Medulla oblongata (tissue), 1 donor: ENCODE measurements around the gene CYP46A1.

Experiments
- DNase-seq: peaks from one replicate; pipeline ENCODE4 v3.0.0-alpha.2; 2015; ENCODE audit errors: extremely low spot score

CYP46A1 gene

DNA sequence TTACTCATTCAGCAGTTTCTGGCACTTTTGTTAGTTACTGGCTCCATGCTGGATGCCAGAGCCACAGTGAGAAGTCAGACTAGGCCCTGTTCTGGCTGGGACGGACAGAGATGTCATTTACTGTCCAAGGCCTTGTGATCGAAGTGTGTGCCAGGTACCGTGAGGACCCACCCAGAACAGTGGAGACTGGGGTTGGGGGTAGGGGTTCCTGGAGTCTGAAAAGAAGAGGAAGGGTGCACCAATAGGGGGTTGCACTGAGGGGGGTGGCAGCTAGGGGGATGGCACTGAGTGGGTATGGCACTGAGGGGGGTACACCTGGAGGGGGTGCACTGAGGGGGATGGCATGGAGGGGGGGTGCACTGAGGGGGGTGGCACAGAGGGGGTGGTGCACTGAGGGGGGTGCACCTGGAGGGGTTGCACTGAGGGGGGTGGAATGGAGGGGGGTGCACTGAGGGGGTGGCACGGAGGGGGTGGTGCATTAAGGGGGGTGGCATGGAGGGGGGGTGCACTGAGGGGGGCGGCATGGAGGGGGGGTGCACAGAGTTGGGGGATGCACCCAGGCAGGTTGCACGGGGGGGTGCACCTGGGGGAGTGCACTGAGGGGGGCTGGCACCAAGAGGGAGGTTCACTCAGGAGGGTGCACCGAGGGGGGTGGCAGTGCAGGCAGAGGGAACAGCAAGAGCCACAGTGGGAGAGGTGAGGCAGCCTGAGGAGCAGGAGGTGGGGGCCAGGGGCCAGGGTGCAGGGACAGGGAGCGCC, 10.6 kb upstream of the CYP46A1 start:
- no peak for DNase-seq

DNA sequence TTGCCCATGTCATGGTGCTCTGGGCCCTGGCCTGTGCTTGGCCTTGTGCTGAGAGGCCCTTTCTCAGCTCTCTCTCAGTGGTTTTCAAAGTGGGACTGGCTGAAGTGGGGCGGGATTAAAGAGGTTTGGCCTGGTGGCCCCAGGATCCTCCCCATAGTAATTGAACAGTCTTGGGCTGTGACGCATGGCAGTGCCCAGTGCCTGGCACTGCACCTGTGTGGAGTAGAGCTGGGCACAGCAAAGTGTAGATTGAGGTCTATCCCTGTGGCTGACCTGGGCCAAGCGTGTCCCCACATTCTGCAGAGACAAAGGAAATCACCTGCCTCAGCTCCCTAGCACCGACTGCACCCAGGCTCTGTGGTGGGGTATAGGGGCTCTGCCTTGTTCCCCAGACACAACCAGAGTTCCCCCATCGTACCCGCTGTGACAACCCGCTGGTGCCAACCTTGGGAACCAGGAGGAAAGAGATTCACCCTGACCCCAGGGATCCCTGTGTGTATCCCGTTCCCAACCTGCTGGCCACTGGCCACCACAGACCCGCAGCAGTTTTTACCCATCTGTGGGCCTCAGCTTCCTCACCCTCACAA, 9.9 kb upstream of the CYP46A1 start:
- DNase-seq: no peak

DNA sequence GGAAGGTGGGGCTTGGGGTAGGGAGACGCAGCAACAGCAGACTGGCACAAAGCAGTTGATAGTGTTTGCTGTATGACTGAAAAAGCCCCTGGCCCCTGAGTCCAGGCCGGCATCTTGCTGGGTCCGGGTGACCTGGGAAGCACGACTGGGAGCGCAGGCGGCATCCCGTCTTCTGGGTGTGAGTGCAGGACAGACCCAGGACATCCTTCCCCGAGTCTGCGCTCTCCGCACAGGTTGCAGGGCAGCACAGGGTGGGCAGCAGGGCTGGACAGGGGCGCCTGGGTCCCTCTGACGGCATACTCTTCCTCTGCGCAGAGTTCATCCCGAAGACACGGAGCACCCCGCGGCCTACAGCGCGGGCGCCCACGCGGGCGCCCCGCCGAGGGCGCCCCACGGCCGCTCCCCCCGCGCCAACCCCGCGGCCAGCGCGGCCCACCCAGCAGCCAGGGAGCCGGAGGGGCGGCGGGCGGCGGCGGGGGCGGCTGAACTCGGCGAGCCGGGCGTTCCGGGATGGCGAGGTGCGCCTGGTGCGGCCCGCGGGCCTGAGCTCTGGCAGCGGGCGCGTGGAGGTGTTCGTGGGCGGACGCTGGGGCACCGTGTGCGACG, 9.2 kb upstream of the CYP46A1 start:
- no peak for DNase-seq

DNA sequence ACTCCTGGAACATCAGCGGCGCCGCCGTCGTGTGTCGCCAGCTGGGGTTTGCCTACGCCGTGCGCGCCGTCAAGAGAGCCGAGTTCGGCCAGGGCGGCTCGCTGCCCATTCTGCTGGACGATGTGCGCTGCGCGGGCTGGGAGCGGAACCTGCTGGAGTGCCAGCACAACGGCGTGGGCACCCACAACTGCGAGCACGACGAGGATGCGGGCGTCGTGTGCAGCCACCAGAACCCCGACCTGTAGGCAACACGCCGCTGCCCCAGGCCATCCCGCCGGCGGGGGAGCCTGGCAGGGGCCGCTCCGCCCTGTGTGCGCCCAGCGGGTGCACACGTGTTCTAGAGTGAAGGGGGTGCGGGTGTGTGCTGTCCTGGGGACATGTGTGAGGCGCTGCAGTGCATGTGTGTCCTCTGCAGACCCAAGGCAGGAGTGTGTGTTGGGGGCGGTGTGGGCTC, 8.7 kb upstream of the CYP46A1 start:
- DNase-seq: no peak

DNA sequence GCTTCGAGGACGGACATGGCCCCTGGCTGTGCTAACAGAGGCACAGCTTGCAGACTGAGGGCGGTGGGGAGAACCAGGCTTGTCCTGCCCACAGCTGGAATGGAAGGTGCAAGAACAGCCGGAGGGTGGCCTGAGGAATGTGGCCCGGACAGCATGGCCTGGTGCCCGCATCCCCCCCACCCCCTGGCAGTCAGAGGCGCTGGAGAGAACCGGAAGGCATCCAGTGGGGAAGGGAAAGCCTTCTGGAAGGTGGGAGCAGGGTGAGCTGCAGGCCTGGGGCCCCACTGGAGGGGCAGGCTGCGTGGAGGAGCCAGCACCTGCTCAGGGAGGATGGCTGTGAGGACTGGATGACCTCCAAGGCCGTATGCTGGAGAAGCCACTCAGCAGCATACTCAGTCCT, 8.1 kb upstream of the CYP46A1 start:
- no peak for DNase-seq

DNA sequence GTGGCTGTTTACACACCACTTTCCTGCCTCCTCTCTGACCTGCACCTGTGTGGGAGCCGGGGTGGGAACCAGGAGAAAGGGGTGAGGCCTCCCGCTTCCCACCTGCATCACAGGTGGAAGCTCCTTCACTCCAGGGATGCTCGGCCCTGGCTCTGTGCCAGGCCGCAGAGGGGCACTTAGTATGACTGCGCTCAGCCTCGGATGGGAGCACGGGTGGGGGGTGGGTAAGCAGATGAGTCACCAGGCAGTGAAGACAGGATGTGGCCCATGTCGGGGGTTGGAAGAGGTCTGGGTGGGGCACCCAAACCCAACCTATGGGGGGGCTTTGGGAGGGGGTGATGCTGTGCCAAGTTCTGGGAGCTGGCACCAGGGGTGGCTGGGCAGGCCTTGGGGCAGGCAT, 7.4 kb upstream of the CYP46A1 start:
- no peak for DNase-seq

DNA sequence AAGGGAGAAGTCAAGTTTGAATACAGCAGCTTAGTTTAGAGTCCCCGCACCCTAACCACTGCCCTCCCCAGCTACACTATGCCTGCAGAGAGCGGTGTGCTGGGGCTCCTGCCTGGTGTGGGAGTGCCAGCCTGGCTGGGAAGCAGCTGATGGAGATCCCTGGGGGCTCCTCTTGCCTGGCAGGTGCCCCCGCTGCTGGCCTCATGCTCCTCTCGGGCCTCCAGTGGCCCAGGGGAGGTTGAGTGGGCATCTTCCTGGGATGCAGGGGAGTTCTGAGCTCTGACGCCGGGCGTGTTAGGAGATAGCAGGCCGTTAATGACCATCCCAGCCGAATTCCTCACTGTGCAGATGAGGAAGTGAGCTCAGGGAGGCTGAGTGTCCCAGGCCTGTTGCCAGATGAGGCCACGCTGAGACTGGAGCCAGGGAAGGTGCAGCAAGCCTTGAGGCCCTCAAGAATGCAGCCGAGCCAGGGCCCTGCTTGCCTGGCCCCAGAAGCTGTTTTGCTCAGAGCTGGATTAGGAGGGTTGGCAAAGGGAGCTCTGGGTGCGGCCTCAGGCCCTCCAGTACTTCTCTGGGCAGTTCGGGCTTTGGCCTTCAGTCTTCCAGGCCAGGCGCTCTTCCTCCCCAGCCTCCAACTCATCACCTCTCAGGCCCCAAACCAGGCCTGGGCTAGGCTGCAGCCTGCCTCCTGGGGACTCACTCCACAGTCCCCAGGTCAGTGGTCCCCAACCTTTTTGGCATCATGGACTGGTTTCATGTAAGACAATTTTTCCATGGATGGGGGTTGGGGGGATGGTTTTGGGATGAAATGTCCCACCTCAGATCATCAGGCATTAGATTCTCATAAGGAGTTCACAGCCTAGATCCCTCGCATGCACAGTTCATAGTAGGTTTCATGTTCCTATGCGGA, 6.6 kb upstream of the CYP46A1 start:
- DNase-seq: no peak

DNA sequence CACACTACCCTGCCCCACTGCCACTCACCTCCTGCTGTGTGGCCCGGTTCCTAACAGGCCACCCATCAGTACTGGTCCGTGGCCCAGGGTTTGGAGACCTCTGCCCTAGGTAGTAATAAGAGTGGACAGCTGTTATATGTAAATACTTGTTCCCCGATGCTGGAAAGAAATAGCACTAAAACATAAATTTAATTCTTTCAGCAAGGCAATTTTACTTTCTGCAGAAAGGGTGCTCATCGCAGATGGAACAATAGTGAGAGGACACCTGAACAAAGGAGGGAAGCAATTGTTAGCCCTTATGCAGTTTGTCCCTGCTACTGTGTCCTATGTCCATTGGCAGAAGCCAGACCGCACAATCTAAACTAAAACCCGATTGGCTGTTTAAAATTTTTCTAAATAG, 5.9 kb upstream of the CYP46A1 start:
- no peak for DNase-seq

DNA sequence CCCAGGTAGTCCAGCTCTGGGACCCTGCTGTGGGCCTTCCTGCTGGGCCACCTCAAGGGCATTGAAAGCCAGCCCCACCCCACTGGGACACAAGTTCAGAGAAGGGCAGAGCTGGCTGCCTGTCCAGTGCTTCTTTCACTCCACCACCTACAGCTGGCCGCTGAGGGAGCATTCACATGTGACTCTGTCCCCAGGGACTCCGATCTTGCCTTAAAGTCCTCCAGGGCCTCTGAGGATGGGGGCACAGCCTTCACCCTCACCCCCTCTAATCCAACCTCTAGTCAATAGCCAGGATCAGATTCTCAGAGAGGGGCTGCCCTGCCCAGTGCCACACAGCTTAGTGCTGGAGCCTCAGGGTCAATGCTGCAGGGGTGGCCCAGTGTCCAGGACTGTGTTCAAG, 5.0 kb upstream of the CYP46A1 start:
- DNase-seq: no peak

DNA sequence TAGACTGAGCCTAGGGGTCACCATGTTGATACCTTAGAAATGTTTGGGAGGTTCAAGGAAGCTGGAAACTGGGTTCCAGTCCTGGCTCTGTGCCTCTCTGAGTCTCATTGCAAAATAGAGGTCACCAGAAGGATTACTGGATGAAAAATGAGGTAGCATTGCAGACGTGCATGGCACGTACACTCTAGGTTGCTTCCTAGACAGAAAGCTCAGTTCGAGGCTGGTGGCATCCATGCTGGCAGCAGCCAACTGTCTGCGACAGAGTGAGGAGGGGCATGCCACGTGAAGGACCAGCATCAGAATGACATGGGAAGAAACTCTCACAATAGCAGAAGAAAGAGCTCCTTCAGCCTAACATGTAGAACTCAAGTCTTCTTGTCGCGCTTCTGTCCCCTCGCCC, 4.6 kb upstream of the CYP46A1 start:
- no peak for DNase-seq

DNA sequence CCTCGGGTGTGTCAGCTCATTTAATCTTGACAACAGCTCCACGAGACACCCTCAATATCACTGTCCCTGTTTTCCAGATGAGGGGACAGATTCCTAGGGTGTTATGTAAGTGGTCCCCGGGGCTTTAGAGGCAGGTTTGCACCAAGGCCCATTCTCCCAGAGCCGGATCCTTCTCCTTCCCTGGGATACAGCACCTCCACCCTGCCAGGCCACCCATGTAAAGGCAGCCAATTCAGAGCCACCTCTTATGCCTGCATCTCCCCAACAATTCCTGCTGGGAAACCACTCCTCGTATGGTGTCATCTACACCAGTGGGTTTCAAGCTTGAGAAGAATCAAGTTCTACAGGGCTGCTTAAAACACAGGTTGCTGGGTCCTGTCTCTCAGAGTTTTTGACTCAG, 4.1 kb upstream of the CYP46A1 start:
- DNase-seq: no peak

DNA sequence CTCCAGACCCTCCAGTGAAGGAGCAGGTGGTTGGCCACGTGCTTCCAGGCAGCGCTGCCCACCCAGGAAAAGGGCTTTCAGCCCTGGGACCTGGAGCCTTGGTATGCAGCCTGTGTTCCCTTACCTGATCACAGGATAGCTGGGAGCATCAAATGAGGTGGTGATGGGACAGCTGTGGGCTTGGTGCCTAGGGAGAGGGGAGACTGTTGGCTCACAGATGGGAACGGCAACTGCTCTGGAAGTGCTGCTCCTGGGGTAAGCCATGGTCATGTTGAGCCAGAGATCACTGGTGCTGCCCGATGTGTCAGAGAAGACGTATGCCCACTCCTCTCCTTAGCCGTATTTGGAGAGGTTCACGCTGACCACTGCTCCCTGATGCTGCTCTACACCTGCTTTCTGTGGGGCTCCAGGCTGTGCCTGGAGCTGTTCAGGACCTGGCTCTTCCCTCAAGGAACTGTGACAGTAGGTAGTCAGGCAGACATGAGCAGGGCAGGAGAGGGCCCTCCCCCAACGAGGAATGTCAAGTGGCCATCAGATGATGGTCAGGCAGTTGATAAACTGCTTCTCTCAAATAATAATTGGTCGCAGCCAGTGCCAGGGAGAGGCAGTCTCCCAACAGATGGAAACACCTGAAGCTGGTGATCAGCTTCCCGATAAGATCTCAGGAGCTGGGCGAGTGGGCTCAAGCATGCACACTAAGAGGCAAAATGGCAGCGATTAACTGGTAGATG, 2.8 kb upstream of the CYP46A1 start:
- no peak for DNase-seq

DNA sequence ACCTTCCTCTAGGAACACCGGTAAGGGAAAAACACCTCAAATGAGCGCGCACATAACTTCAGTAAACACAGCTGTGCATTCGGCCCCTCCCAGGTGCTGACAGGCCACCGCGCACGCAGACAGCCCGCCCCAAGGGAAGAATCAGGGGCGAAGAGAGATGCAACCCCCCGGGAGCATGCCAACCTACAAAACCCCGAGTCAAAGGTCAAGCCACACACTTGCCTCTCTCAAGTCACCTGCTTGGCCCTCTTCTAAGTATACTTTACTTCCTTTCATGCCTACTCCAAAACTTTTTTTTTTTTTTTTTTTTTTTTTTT, 2.3 kb upstream of the CYP46A1 start:
- no peak for DNase-seq

DNA sequence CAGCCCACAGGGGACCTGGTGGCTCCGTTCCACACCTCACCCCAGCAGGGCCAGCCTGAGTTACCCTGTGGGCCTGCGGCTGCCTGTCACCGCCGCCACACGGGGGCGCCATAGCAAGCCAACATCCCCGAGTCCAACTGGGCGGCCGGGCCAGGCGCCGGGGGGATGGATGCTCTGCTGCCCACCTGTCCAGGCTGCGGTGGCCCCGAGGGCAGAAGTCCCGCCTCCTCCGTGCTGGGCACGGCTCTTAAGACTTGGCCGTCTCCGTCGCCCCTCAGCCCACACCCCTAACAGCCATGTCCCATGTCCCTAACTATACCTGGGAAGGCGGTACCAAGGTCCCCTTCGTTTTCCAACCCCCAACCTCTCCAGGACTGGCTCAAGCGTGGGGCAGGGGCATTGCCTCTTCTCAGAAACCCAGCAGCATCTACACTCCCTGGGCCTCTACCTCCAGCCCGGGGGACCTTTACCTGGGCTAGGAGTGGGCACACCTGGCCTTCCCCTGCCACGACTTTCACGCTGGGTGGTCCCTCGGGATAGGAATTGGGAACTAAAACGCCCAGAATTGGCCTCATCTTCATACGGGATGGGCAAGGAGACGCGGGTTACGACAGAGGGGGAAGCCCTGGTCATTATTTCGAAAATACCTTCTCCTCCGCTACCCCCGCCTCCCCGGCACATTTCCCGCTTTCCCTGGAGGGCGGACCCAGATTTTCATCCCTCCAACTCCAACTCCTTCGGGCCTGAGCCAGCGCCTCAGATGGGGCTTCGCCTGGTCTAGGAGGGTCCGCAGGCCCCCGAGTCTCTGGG, 1.1 kb upstream of the CYP46A1 start:
- DNase-seq: peak; percentile 83

DNA sequence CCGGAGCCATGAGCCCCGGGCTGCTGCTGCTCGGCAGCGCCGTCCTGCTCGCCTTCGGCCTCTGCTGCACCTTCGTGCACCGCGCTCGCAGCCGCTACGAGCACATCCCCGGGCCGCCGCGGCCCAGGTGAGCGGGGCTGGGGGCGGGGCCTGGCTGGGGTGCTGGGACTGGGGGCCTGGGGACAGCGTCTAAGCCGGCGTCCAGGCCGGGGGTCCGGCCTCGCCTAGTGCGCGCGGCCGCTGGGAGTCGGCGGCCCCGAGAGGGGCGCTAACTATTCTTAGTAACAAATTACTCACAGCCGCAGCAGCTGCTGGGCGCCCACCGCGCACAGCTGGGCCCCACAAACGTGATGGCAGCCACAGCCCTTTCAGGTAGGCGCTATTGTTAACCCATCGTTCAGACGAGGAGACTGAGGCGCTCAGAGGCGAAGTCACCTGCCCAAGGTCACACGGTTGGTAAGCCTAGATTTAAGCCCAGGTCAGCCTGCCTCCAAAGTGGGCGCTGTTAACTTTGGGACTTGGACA, 374 bp downstream of the CYP46A1 start:
- DNase-seq: no peak

DNA sequence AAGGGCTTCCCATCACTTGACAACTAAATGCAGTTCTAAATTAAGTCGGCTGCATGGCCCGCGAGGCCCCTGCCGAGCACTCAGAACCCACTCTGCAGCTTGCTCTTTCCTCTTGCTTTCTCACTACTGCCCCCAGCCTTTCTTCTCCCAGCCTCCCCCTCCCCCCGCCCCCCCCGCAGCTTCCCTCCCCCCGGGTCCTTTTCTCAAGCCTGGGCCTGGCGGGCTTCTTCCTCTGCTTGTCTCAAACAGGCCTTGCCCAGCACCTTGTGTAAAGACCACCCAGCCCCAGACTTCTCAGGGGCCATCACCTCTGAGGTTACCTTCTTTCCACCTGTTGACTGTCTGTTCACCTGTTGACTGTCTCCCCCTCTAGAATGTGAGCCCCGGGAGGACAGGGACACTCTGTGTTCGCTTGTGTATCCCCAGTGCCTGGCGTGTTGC, 1.1 kb downstream of the CYP46A1 start:
- DNase-seq: no peak

DNA sequence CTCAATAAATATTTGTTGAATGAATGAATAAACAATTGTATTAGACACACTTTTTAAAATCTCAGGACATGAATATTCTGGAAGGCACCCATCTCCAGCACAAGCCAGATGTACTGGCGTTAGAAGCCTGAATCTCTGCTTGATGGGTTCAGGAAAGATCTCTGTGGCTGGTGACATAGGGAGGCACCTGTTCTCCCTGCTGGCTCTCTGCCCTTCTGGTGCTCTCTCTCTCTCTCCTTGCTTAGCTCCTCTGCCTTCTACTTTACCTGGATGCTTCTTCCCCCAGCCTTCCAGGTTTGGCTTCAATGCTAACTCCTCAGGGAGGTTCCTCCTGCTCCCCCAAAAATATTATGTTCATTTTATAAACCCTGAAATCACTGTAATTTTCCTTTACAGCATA, 1.5 kb downstream of the CYP46A1 start:
- DNase-seq: no peak

DNA sequence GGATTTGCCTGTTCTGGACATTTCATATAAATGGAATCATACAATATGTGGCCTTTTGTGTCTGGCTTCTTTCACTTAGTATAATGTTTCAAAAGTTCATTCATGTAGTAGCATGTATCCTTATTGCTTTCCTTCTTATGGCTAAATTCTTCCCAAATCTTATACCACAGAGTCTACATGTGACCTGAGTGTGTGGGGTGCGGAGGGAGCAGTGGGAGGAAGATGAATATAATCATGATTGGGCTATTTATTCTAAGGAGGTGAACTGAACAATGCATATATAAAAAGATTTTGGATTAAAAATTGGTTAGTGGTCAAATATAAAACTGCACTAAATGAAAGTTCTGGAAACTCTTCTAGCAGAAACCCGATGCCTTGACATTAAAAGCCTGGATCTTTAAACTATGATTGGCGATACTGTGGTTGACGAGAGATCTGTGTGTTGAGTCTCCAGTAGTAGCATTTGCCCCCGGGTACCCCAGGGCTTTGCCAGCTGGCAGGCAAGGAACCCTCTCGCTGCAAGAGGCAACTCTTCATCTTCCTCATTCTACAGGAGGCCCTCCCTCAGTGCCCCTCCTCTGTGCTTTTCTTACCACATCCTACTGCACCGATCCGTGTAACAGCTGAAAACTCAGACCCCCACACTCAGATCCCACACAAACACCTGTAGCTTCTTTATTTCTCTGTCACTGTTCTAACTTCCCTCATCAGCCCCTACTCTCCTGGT, 2.6 kb downstream of the CYP46A1 start:
- no peak for DNase-seq

DNA sequence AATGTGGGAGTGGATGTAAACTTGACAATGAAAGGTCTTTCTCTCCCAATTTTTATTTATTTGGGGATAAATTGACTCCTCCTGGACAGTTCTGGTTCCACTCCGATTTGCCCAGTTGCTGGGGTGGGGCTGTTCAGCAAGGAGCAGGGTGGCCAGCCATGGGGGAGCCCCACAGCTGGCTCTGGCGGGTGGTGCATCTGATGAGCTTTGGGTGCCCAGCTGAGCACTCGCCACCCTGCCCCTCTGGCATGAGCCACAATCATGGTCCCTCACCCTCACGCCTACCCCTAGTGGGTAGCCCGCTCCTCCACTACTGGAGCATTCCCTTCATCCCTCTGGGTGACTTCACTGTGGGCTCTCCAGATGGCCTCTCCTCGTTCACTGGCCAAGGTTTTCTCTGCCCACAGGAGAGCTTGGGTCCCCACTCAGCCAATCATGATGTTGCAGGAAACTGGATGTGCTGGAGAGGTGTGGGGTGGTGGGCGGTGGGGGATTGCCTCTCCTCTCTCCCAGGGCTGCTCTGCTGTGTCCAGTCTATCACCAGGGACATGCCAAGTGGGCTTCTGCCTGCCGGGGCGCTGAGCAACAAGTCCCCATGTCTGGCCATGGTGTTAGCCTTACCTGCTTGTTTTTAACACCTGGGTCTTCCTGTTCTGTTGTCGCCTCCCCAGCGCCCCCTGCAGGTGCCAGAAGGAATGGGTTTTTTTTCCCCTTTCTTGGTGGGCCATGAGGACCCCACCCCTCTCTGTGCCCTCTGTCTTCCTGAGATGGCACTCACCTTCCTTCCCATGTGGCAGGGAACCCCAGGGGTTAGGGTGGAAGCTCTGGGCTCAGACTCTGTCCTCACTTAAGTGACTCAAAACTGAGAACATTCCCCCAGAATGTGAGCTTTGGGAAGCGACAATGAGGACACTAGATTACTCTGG, 3.4 kb downstream of the CYP46A1 start:
- no peak for DNase-seq
